TTC549 (cell line): Measurements from ENCODE around the gene RPA1.

ENCODE experiments used
- FAIRE-seq: peaks from 2 replicates; lab custom pipeline; 2012; peaks lifted over from hg19 to GRCh38; lab: Jason Lieb, UNC

The RPA1 gene

DNA sequence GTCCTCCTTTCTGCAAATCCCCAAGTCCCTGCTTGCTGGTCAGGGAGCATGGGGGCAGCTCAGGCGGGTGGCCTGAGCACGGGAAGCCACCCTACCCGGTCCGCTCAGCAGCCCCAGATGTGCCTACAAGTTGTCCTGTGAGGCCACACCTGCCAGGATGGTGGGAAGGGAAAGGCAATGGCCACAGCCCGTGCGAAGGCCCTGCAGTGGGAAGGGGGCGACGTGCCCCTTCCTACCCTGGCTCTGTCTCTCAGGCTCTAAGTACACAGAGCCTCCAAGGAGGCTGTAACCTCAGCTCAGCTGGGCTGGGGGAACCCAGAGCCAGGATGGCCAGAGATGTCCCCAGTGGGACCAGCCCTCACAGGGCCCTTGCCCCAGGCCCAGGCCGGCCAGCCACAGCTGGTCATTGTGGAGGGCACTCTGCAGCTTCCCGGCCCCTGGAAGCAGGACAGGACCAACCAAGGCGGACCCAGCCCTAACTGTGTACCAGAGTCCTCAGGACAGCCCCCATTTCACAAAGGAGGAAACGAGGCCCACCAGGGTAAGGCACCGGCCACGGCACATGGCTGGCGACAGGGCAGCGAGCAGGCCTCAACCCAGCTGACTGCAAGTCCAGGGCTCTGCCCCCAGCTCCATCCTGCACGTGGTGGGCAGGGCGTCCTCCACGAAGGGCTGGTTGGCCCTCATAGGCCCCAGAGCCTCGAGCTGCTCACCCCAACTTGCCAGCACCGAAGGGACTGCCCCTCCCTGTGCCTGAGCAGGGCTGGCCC, 113.0 kb downstream of the RPA1 start:
- FAIRE-seq = no peak

DNA sequence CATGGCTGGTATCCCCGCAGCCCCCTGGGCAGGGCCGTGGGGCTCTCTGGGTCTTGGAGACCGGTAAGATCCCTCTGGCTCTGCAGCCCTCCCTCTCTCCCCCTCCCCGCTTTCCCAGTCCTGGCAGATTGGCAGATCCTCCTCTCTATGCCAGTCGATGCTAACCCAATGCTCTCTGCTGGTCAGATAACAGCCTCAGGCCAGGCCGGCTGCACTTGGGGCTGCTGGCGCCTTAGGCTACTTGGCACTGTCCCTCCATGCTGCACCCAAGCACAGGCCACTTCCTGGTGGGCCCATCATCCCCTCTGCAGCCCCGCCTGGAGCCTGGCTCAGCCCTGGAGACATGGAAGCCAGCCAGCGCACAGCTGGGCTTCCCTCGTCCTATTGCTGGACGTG, 113.6 kb downstream of the RPA1 start:
- no peak for FAIRE-seq

DNA sequence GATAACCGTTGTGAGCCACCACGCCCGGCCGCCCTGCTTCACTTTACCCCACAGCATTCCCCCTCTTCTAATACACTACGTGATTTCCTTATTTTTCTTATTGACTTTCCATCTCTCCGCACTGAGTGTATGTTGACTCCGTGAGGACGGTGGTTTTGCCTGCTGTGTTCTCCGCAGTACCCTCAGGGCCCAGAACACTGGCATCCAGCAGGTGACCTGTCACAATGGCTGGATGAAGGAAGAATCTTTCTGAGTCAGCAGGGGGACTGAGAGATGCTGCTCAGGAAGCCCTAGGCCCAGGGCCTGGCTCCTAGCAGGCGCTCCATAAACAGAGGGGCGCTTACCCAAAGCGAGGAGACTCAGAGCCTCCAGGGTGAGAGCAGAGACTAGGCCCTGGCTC, 115.8 kb downstream of the RPA1 start:
- no peak for FAIRE-seq

DNA sequence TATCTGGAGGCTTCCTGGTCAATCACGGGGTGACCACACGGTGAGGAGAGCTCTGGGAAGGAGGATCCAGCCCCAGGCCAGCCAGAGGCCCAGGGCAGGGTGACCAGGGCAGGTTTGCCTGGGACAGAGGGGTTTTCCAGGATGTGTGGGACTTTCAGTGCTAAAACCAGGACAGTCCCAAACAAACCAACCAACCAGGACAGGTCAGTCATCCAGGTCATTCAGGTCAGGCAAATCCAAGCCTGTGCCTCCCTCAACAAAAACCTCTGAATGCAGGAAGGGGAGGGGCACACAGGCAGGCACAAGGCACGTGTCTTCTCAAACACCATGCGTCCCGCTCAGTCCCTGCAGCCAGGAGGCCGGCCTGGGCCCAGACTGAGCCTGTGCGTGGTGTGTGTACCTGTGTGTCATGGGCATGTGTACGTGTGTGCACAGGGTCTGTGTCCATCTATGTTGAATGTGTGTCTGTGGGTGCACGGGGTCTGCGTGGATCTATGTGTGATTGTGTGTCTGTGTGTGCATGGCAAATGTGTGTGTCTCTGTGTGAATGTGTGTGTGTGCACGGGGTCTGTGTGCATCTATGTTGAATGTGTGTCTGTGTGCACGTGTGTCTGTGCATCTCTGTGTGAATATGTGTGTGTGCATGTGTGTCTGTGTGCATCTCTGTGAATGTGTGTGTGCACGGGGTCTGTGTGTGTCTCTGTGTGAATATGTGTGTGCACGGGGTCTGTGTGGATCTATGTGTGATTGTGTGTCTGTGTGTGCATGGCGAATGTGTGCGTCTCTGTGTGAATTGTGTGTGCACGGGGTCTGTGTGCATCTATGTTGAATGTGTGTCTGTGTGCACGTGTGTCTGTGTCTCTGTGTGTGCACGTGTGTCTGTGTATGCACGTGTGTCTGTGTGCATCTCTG, 116.5 kb downstream of the RPA1 start:
- no peak for FAIRE-seq

DNA sequence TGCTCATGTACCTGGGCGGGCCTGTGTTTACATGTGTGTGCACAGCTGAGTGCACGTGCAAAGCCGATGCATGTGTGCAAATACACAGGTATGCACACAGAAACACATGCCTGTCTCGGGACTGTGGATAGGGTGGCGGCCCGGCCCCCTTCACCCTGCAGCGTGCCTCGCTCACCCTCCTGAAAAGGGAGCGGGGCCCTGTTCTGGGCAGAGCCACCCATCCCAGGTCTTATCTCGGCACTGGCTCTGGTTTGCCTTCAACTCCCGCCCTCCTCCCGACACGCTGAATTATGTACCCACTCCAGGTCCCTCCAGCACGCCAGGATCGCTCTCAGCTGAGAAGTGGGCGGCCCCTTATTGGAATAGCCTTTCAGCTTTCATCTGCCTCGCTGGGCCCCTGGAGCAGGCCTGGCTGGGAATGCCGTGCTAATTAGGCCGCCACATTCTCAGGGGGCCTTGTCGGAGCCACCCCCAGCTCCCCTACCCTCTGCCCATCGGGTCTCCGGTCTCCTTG, 117.5 kb downstream of the RPA1 start:
- FAIRE-seq = no peak

DNA sequence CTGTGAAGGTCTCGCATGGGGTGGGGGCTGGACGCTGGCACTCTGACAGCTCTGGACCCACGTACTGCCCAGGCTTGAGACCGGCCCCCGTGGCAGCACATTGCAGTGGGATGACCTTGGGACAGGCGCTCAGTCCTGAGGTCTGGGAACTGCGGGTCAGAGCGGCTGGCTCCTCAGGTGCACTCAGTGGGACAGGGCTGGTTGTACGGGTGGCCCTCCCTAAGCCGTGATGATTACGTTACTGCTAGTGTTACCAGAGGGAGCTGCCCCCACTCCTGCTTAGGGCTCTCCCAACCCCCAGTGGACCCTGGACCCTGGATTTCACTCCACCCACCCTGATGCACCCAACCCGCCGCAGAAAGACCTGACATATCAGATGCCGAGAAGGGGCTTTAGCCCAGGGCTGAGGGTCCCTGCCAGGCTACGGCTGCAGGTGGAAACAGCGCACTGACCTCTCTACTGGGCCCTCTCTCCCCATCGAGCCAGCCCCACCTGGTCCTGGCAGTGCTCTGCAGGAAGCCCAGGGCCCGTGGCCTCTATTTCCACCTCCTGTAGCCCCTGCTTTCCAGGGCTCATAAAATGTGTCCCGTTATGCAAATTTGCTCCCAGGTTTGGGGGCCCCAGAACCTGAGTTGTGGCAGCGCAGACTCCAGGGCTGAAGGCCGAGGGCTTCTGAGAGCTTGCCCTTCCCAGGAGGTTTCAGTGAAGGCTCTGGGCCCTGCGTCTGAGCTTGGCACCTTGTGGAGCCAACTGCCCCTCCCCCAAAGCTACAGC, 118.1 kb downstream of the RPA1 start:
- no peak for FAIRE-seq

DNA sequence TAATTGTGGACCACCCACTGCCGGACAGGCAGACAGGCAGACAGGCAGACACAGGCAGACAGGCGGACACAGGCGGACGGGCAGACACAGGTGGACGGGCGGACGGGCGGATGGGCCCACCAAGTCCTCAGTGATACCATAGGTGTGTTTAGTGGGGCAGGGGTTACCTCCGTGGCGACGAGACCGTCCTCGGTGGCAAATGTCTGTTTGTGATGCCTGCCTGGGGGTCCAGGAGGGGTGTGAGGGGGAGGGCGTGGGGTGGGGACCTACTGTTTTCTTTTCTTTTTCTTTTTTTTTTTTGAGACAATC, 118.7 kb downstream of the RPA1 start:
- no peak for FAIRE-seq
